Measurements from ENCODE around the gene WWOX.

DNA sequence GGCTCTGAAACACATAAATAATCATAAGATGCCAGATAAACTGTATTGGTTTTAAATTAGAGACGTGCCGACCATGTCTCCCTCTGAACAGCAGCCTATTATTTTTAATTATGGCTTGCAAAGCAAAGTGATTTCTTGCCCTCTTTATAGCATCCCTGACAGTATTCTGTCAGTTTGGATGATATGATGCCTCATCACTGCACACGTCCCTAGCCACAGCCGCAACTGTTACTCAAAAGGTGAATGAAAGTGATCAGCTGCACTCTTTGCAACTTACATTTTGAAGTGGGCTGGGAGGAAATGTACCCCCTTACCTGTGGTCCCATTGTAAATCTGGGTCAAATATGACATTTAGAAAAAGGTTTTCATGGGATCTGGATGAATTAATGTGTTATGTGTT is 1111.2 kb downstream of the WWOX start:
- TF ChIP-seq, protein P1, sequence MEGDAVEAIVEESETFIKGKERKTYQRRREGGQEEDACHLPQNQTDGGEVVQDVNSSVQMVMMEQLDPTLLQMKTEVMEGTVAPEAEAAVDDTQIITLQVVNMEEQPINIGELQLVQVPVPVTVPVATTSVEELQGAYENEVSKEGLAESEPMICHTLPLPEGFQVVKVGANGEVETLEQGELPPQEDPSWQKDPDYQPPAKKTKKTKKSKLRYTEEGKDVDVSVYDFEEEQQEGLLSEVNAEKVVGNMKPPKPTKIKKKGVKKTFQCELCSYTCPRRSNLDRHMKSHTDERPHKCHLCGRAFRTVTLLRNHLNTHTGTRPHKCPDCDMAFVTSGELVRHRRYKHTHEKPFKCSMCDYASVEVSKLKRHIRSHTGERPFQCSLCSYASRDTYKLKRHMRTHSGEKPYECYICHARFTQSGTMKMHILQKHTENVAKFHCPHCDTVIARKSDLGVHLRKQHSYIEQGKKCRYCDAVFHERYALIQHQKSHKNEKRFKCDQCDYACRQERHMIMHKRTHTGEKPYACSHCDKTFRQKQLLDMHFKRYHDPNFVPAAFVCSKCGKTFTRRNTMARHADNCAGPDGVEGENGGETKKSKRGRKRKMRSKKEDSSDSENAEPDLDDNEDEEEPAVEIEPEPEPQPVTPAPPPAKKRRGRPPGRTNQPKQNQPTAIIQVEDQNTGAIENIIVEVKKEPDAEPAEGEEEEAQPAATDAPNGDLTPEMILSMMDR (IDR thresholded peaks at IDR 0.05) = no peak
- TF ChIP-seq REST (IDR thresholded peaks at IDR 0.05) = no peak
- TF ChIP-seq ZC3H11A (IDR thresholded peaks at IDR 0.05) = no peak
- no peak for TF ChIP-seq POLR2A (IDR thresholded peaks at IDR 0.05; ENCODE audit: low read length)
- no peak for TF ChIP-seq PBX3 (IDR thresholded peaks at IDR 0.05)
- TF ChIP-seq ZFP36 (IDR thresholded peaks at IDR 0.05; ENCODE audit: borderline replicate concordance, partially characterized antibody) = no peak
